HepG2 (cell line): ENCODE measurements around the gene BSG. TPM values are rescaled to one million over a fixed set of nuclear protein-coding genes. Genes with fewer than 3 reads are reported as not detected.
A peak's percentile ranks its signal among the peaks of the same experiment; 100 is the strongest.

Experiments
- ARNT2 ChIP-seq: sonication (generic); formaldehyde crosslinking; IDR thresholded peaks from 2 replicates; pipeline ENCODE4 v1.8.0; 2022; ENCODE audit warnings: mild to moderate bottlenecking, low read depth, missing genetic modification reagents, moderate library complexity
- HDAC6 ChIP-seq: fragments of 200-600 bp; sonication (generic); IDR thresholded peaks from 2 replicates; pipeline ENCODE4 v1.7.0; 2017; ENCODE audit warnings: mild to moderate bottlenecking, antibody characterized with exemption, low read length, low read depth
- ONECUT2 ChIP-seq: sonication (generic); formaldehyde crosslinking; IDR thresholded peaks from 2 replicates; pipeline ENCODE4 v1.4.0; 2020; ENCODE audit warnings: missing genetic modification reagents
- PHF21A ChIP-seq: sonication (generic); formaldehyde crosslinking; IDR thresholded peaks from 2 replicates; pipeline ENCODE4 v1.5.0; 2020; ENCODE audit warnings: mild to moderate bottlenecking, missing genetic modification reagents
- SALL1 ChIP-seq: sonication (generic); formaldehyde crosslinking; IDR thresholded peaks from 2 replicates; pipeline ENCODE4 v1.8.0; 2022; ENCODE audit warnings: mild to moderate bottlenecking, missing genetic modification reagents
- SP2 ChIP-seq: sonication (generic); formaldehyde crosslinking; IDR thresholded peaks from 2 replicates; pipeline ENCODE4 v1.5.1; 2020; ENCODE audit warnings: mild to moderate bottlenecking, missing genetic modification reagents
- ZFP1 ChIP-seq: IDR thresholded peaks from 2 replicates; pipeline ENCODE4 v1.6.1; 2016
- ZNF451 ChIP-seq: sonication (generic); formaldehyde crosslinking; IDR thresholded peaks from 2 replicates; pipeline ENCODE4 v1.5.0; 2020; ENCODE audit warnings: mild to moderate bottlenecking, missing genetic modification reagents
- ZNF460 ChIP-seq: sonication (generic); formaldehyde crosslinking; IDR thresholded peaks from 2 replicates; pipeline ENCODE4 v1.5.1; 2020; ENCODE audit warnings: missing genetic modification reagents, mild to moderate bottlenecking, borderline replicate concordance
- ZNF468 ChIP-seq: sonication (generic); formaldehyde crosslinking; IDR thresholded peaks from 2 replicates; pipeline ENCODE4 v1.8.0; 2022; ENCODE audit warnings: mild to moderate bottlenecking, moderate library complexity, missing genetic modification reagents
- ZNF775 ChIP-seq: sonication (generic); formaldehyde crosslinking; IDR thresholded peaks from 2 replicates; pipeline ENCODE4 v1.4.0; 2020; ENCODE audit warnings: missing genetic modification reagents, mild to moderate bottlenecking, moderate library complexity, borderline replicate concordance
- ZNF83 ChIP-seq: sonication (generic); formaldehyde crosslinking; IDR thresholded peaks from 2 replicates; pipeline ENCODE4 v1.4.0; 2020; ENCODE audit warnings: missing genetic modification reagents, mild to moderate bottlenecking, borderline replicate concordance
- ZNF879 ChIP-seq: sonication (generic); formaldehyde crosslinking; IDR thresholded peaks from 2 replicates; pipeline ENCODE4 v1.8.1; 2023; ENCODE audit warnings: missing genetic modification reagents
- polyA plus RNA-seq, 8 experiments: library from polyadenylated mRNA; depleted of rRNA in 3 of 8; stranded (reverse) in 7 of 8; unstranded in 1 of 8; fragments of >200 nt; fragmentation: Illumina TruSeq in 4 of 8; extraction: Trizol in 4 of 8; gene quantifications; 2 replicates each; pipeline versions ENCODE4 v1.2.1 to v1.2.3, GENCODE V29; 2011 to 2016; ENCODE audit warnings: low read depth in 4 of 8, missing spikeins in 1 of 8, mixed read lengths in 1 of 8; ENCODE audit not compliant: insufficient read depth in 1 of 8
- total RNA-seq, 5 experiments: library from RNA; depleted of rRNA; stranded (reverse); fragments of >200 nt; fragmentation: Illumina TruSeq; extraction: Trizol; gene quantifications; 2 replicates each; pipeline ENCODE4 v1.2.3, GENCODE V29; 2016; ENCODE audit warnings: low read depth in 1 of 5
- TF ChIP-seq, protein P1 (sequence below): sonication (generic); formaldehyde crosslinking; IDR thresholded peaks from 2 replicates; pipeline ENCODE4 v1.4.0; 2020; ENCODE audit warnings: missing genetic modification reagents
- TF ChIP-seq, protein P2 (sequence below): sonication (generic); formaldehyde crosslinking; IDR thresholded peaks from 2 replicates; pipeline ENCODE4 v1.4.0; 2020; ENCODE audit warnings: mild to moderate bottlenecking, missing genetic modification reagents
- TF ChIP-seq, protein P3 (sequence below): sonication (generic); formaldehyde crosslinking; IDR thresholded peaks from 2 replicates; pipeline ENCODE4 v1.4.0; 2020; ENCODE audit warnings: missing genetic modification reagents
- TF ChIP-seq, protein P4 (sequence below): sonication (generic); formaldehyde crosslinking; IDR thresholded peaks from 2 replicates; pipeline ENCODE4 v1.4.0; 2020; ENCODE audit warnings: missing genetic modification reagents, borderline replicate concordance
- TF ChIP-seq, protein P5 (sequence below): sonication (generic); formaldehyde crosslinking; IDR thresholded peaks from 2 replicates; pipeline ENCODE4 v1.4.0; 2020; ENCODE audit warnings: missing genetic modification reagents

The BSG gene
- total and polyA plus RNA-seq, 2 of the 13 experiments (the other 11 are each of a cell fraction or from before 2014, with no cell fraction given) = 309 to 754 TPM

DNA sequence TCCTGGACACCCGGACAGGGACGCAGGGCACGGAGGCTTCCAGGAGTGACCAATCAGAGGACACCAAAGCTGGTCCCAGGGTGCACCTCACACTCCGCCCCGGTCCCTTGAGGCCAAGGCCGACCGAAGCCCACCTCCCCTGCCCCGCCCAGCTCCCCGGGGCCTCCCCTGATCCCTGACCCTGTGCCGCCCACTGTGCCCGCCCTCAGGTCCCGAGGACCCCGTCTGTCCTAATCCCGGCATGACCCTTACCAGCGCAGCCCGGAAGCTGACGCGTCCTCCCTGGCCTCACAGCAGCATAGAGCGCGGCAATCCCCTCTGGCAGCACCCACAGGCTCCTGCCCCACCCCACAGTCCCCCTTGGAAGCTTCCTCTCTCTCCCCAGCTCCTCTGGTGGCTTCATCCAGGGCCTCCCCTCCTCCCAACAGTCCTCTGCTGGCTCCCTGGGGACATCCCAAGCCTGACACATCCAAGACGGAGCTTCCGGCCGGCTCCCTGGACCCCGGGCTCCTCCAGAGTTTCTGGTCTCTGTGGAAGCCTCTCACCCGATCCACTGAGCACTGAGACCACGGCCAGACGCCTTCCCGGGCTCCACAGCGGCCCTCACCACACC is 48.2 kb upstream of the BSG start (continued):
- TF ChIP-seq, protein P1, sequence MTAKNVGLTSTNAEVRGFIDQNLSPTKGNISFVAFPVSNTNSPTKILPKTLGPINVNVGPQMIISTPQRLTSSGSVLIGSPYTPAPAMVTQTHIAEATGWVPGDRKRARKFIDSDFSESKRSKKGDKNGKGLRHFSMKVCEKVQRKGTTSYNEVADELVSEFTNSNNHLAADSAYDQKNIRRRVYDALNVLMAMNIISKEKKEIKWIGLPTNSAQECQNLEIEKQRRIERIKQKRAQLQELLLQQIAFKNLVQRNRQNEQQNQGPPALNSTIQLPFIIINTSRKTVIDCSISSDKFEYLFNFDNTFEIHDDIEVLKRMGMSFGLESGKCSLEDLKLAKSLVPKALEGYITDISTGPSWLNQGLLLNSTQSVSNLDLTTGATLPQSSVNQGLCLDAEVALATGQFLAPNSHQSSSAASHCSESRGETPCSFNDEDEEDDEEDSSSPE (CRISPR knock-in tag) = peak; percentile 80
- no peak for TF ChIP-seq HDAC6
- peak; percentile 83 for TF ChIP-seq SALL1 (CRISPR knock-in tag)
- TF ChIP-seq ZNF879 (CRISPR knock-in tag) = no peak
- no peak for TF ChIP-seq ZNF83 (CRISPR knock-in tag)
- TF ChIP-seq, protein P2, sequence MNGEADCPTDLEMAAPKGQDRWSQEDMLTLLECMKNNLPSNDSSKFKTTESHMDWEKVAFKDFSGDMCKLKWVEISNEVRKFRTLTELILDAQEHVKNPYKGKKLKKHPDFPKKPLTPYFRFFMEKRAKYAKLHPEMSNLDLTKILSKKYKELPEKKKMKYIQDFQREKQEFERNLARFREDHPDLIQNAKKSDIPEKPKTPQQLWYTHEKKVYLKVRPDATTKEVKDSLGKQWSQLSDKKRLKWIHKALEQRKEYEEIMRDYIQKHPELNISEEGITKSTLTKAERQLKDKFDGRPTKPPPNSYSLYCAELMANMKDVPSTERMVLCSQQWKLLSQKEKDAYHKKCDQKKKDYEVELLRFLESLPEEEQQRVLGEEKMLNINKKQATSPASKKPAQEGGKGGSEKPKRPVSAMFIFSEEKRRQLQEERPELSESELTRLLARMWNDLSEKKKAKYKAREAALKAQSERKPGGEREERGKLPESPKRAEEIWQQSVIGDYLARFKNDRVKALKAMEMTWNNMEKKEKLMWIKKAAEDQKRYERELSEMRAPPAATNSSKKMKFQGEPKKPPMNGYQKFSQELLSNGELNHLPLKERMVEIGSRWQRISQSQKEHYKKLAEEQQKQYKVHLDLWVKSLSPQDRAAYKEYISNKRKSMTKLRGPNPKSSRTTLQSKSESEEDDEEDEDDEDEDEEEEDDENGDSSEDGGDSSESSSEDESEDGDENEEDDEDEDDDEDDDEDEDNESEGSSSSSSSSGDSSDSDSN = peak; percentile 73; the same call in 1 of the 2 replicates
- no peak for TF ChIP-seq ZNF775 (CRISPR knock-in tag)
- no peak for TF ChIP-seq ZFP1
- TF ChIP-seq ZNF460 (CRISPR knock-in tag) = peak; percentile 19; the same call in 1 of the 2 replicates
- TF ChIP-seq ARNT2 = no peak
- no peak; the same call in 1 of the 2 replicates for TF ChIP-seq SP2 (CRISPR knock-in tag)
- no peak for TF ChIP-seq ONECUT2
- TF ChIP-seq, protein P3, sequence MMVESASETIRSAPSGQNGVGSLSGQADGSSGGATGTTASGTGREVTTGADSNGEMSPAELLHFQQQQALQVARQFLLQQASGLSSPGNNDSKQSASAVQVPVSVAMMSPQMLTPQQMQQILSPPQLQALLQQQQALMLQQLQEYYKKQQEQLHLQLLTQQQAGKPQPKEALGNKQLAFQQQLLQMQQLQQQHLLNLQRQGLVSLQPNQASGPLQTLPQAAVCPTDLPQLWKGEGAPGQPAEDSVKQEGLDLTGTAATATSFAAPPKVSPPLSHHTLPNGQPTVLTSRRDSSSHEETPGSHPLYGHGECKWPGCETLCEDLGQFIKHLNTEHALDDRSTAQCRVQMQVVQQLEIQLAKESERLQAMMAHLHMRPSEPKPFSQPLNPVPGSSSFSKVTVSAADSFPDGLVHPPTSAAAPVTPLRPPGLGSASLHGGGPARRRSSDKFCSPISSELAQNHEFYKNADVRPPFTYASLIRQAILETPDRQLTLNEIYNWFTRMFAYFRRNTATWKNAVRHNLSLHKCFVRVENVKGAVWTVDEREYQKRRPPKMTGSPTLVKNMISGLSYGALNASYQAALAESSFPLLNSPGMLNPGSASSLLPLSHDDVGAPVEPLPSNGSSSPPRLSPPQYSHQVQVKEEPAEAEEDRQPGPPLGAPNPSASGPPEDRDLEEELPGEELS (CRISPR knock-in tag) = peak; percentile 73
- TF ChIP-seq ZNF468 (CRISPR knock-in tag) = no peak
- peak; percentile 97 for TF ChIP-seq PHF21A (CRISPR knock-in tag)
- TF ChIP-seq, protein P4, sequence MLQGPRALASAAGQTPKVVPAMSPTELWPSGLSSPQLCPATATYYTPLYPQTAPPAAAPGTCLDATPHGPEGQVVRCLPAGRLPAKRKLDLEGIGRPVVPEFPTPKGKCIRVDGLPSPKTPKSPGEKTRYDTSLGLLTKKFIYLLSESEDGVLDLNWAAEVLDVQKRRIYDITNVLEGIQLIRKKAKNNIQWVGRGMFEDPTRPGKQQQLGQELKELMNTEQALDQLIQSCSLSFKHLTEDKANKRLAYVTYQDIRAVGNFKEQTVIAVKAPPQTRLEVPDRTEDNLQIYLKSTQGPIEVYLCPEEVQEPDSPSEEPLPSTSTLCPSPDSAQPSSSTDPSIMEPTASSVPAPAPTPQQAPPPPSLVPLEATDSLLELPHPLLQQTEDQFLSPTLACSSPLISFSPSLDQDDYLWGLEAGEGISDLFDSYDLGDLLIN (CRISPR knock-in tag) = no peak
- TF ChIP-seq ZNF451 = peak; percentile 39; the same call in 1 of the 2 replicates
- TF ChIP-seq, protein P5, sequence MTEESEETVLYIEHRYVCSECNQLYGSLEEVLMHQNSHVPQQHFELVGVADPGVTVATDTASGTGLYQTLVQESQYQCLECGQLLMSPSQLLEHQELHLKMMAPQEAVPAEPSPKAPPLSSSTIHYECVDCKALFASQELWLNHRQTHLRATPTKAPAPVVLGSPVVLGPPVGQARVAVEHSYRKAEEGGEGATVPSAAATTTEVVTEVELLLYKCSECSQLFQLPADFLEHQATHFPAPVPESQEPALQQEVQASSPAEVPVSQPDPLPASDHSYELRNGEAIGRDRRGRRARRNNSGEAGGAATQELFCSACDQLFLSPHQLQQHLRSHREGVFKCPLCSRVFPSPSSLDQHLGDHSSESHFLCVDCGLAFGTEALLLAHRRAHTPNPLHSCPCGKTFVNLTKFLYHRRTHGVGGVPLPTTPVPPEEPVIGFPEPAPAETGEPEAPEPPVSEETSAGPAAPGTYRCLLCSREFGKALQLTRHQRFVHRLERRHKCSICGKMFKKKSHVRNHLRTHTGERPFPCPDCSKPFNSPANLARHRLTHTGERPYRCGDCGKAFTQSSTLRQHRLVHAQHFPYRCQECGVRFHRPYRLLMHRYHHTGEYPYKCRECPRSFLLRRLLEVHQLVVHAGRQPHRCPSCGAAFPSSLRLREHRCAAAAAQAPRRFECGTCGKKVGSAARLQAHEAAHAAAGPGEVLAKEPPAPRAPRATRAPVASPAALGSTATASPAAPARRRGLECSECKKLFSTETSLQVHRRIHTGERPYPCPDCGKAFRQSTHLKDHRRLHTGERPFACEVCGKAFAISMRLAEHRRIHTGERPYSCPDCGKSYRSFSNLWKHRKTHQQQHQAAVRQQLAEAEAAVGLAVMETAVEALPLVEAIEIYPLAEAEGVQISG (CRISPR knock-in tag) = peak; percentile 83
